GM18873 (cell line): ENCODE results near the gene ATN1.

Experiments used
- ATAC-seq: cut with Tn5 transposase; IDR thresholded peaks from one replicate; pipeline ENCODE4 v1.9.1; 2021; ENCODE audit warnings: mild to moderate bottlenecking, moderate library complexity, moderate number of reproducible peaks; ENCODE audit not compliant: unreplicated experiment, low FRiP score

Gene ATN1

DNA sequence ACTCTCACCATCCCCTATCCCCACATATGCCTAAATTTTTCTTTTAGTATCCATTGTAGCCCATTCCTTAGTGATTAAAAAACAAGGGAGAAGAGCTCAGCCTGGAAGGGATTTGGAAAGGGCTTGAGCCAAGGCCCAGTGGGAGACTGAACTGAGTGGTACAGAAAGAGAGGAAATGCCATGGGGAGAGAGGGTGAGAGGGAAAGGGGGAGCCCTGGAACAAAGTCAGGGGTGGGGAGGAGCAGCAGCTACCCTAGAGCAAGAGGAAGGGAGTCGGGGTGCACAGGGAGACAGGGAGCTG, 2.6 kb upstream of the ATN1 start:
- ATAC-seq: no peak

DNA sequence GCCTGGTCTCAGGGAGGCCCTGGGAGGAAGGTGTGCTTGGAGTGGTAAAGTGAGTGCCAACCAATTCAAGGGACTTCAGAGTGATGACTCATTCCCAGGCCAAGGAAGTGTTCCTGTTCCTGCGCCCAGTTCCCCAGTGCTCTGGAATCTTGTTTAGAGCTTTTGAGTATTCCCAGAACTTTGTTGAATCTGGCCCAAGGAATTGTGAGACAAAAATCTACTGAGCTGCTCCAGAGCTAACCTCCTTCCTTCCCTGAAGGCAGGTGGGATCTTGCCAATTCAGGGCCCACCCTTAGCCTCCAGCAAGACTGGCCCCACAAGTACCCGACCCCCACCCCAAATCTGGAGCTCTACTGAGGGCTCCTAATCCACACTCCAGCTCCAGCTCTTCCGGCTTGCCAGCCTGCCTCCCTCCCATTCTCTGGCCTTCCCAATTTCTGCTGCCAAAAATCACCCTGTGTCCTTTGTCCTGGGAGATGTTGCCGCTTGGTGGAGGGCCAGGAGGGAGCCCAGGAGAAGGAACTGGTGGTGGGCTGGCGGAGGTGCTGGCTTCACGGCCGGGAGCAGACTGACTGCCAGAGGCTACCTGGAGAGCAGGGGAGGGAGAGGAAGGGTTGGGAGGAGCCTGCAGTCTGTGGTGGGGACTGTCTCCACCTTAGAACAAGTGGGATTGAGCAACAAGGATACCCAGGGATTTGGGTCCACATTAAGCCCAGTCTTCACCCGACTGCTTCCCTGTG, 2.0 kb upstream of the ATN1 start:
- ATAC-seq: no peak

DNA sequence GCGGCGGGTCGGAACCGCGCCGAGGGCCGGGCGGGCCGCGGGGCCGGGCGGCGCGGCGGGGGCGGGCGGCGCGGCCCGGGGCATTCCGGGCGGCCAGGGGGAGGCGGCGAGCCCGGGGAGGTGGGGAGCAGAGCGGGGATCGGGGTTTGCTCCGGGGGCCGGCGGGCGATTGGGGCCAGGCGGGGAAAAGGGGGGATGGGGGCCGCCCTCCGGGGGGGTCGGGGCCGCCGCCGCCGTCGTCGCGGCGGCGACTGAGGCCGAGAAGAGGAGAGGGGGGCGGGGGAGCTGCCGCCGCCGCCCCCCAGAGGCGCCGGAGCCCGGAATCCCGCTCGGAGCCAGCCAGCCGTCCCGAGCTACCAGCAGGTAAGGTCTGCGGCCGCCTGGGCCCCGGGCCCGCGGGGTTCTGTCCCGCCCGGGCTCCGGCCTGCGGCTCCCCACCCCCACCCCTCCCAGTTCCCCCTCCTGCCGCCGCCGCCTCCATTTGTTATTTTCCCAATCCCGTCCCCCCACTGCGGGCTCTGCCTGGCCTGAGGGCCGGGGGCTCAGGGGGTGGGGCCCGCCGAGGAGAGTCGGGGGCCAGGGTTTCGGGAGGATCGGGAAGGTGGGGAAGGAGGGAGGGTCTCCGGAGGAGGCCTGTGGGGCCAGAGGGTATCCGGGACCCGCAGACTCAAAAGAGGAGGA, 403 bp downstream of the ATN1 start:
- ATAC-seq: no peak

DNA sequence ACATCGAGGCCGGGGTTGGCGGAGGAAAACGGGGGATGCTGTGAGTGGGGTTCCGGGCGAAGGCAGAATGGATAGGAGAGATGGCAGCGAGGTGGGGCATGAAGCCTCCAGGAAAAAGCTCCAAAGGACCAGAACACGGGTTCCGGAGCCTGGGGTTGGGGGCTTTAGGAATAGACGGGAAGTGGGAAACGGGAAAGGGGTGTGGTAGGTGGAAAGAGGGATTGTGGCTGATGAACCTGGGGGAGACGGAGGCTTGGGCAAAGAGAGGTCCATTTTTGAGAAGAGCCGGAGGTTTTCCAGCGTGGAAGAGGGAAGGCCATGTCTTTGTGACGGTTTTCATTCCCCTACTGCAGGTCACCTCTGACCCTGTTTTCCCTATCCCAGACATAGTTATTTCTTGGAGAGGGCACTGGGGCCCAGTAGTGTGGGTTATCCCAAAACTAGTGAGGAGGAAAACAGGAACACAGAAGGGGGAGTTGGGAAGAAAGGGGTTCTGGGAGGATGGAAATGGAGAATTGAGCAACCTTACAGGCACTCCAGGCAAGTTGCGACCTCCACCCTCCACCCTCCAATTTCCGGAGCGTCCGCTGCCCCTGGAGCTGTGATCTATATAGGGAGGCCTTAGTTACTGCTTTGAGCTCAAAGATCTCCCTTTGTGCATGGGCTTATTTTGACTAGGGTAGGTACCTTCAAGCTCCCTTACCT, 1.1 kb downstream of the ATN1 start:
- ATAC-seq: no peak

DNA sequence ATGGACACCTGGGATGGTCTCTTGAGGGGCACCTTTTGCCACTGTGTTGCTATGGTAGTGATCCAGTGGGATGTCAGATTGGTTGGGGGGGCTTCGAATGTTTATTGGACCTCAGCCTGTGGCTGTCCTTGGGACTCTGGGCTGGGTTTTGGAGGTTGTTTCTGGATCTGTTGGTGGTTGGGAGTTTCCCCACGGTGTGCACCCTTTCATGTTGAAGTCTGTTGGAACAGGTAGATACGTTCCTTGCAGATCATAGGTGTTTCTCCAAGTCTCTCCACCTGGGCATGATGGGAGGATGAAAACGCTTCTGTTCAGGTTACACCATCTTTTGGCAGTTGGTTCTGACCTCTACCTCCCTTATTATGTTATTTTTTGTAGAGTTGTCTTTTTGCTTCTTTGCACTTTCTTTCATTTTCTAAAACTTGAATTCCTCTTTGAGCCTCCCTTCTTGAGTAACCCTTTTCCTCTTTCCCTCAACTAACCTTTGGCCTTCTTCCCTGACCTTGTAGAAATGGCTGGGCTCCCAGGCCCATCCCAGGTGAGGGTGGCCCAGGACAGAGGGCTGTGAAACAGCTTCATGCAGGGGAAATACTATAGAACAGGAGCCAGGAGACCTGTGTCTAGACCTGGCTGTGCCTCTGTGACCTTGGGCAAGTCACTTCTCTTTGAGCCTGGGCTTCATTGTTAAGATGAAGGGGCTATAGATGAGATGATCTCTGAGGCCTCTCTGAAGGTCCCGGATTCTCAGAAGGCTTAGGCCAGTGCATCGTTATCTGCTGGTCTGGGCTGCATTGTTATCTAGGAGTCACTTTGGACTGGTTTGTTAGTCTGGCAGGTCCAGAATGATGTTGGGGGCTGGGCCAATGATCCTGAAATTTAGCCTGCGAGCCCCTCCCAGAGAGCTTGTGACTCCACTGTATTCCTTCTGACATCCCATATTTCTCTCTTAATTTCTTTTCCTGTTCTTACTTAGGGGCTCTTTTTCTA, 2.0 kb downstream of the ATN1 start:
- ATAC-seq: no peak

DNA sequence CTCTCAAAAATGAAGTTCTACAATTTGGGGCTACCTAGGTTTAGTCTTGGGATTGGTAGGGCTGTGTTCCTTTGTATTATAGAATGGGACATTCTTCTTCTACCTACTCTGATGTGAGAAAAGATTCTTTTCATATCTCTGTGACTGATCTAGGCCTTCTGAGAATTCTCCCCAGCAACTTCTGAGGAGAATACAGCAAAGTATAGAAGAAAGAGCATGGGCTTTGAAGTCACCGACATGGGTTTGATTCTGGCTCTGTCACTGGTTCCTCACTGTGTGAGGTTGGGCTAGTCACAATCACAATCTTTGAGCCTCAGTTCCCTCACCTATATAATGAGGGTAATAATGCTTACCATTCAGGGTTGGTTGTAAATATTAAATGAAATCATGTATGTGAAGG, 5.0 kb downstream of the ATN1 start:
- ATAC-seq: no peak

DNA sequence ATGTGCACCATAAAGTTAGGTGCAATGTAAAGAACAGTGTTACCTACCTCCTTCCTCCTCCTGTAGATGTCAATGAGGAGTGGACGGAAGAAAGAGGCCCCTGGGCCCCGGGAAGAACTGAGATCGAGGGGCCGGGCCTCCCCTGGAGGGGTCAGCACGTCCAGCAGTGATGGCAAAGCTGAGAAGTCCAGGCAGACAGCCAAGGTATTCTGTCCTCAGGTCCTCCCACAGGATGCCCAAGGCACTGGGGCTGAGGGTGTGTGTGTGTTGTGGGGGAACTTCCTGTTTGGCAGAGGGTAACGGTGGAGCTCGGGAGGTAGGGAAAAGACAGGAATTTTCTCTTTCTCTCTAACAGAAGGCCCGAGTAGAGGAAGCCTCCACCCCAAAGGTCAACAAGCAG, 6.4 kb downstream of the ATN1 start:
- no peak for ATAC-seq

DNA sequence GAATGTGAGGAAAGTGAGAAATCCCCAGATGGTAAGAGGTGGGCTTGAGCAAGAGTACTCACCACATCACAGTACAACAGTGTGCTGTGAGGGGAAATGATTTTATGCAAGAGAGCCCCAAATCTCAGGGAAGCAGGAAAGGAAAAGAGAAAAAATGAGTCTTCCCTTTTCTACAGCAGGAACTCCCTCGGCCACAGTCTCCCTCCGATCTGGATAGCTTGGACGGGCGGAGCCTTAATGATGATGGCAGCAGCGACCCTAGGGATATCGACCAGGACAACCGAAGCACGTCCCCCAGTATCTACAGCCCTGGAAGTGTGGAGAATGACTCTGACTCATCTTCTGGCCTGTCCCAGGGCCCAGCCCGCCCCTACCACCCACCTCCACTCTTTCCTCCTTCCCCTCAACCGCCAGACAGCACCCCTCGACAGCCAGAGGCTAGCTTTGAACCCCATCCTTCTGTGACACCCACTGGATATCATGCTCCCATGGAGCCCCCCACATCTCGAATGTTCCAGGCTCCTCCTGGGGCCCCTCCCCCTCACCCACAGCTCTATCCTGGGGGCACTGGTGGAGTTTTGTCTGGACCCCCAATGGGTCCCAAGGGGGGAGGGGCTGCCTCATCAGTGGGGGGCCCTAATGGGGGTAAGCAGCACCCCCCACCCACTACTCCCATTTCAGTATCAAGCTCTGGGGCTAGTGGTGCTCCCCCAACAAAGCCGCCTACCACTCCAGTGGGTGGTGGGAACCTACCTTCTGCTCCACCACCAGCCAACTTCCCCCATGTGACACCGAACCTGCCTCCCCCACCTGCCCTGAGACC, 7.8 kb downstream of the ATN1 start:
- ATAC-seq: no peak

DNA sequence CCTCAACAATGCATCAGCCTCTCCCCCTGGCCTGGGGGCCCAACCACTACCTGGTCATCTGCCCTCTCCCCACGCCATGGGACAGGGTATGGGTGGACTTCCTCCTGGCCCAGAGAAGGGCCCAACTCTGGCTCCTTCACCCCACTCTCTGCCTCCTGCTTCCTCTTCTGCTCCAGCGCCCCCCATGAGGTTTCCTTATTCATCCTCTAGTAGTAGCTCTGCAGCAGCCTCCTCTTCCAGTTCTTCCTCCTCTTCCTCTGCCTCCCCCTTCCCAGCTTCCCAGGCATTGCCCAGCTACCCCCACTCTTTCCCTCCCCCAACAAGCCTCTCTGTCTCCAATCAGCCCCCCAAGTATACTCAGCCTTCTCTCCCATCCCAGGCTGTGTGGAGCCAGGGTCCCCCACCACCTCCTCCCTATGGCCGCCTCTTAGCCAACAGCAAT, 8.5 kb downstream of the ATN1 start:
- no peak for ATAC-seq

DNA sequence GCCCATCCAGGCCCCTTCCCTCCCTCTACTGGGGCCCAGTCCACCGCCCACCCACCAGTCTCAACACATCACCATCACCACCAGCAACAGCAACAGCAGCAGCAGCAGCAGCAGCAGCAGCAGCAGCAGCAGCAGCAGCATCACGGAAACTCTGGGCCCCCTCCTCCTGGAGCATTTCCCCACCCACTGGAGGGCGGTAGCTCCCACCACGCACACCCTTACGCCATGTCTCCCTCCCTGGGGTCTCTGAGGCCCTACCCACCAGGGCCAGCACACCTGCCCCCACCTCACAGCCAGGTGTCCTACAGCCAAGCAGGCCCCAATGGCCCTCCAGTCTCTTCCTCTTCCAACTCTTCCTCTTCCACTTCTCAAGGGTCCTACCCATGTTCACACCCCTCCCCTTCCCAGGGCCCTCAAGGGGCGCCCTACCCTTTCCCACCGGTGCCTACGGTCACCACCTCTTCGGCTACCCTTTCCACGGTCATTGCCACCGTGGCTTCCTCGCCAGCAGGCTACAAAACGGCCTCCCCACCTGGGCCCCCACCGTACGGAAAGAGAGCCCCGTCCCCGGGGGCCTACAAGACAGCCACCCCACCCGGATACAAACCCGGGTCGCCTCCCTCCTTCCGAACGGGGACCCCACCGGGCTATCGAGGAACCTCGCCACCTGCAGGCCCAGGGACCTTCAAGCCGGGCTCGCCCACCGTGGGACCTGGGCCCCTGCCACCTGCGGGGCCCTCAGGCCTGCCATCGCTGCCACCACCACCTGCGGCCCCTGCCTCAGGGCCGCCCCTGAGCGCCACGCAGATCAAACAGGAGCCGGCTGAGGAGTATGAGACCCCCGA, 9.1 kb downstream of the ATN1 start:
- ATAC-seq: no peak

DNA sequence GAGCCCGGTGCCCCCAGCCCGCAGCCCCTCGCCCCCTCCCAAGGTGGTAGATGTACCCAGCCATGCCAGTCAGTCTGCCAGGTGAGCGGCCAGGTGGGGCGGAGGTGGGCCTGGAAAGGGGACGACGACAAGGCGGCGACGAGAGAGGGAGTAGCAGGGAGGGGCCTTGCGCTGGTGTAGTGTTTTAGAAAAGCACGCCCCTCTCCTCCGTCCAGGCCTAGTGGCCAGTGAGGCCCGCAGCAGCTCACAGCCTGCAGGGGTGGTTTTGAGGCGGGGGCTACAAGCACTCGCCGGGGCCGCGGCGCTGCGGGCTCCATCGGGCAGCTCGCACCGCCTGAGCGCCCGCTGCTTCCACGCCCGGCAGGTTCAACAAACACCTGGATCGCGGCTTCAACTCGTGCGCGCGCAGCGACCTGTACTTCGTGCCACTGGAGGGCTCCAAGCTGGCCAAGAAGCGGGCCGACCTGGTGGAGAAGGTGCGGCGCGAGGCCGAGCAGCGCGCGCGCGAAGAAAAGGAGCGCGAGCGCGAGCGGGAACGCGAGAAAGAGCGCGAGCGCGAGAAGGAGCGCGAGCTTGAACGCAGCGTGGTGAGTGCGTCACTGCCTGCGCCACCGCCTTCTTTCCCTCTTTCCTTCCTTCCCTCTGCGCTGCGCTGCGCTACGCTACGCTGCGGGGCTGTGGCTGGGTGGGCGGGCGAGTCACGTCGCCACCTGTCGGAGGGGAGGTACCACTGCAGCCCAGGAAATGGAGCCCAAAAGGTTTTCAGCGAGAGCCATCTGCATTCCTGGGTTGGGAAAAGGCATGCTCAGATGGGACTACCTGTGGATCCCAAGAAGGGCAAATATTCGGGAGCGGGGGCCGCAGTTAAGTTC, 10.0 kb downstream of the ATN1 start:
- peak; percentile 83 for ATAC-seq

DNA sequence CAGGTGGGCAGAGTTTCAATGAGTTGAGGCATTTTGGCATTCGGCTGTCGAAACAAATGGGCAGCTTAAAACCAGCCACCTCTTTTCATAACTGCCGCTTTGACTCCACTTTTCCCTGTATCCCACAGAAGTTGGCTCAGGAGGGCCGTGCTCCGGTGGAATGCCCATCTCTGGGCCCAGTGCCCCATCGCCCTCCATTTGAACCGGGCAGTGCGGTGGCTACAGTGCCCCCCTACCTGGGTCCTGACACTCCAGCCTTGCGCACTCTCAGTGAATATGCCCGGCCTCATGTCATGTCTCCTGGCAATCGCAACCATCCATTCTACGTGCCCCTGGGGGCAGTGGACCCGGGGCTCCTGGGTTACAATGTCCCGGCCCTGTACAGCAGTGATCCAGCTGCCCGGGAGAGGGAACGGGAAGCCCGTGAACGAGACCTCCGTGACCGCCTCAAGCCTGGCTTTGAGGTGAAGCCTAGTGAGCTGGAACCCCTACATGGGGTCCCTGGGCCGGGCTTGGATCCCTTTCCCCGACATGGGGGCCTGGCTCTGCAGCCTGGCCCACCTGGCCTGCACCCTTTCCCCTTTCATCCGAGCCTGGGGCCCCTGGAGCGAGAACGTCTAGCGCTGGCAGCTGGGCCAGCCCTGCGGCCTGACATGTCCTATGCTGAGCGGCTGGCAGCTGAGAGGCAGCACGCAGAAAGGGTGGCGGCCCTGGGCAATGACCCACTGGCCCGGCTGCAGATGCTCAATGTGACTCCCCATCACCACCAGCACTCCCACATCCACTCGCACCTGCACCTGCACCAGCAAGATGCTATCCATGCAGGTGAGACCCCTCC, 10.8 kb downstream of the ATN1 start:
- ATAC-seq: no peak

DNA sequence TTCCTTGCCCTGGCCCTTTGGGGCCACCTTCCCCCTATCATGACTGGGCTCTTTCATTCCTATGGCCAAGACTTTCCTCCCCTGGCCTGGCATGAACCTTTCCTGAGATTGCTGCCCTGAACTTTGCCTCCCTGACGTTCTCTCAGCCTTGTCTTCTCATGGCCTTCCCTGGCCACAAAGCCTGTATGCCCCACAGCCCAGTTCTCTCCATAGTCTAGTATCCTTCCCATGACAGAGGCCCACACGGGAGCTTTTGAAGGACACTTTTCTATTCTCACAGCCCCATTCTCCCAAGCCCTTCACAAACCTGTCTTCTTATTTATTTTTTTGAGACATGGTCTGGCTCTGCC, 11.4 kb downstream of the ATN1 start:
- ATAC-seq: no peak

DNA sequence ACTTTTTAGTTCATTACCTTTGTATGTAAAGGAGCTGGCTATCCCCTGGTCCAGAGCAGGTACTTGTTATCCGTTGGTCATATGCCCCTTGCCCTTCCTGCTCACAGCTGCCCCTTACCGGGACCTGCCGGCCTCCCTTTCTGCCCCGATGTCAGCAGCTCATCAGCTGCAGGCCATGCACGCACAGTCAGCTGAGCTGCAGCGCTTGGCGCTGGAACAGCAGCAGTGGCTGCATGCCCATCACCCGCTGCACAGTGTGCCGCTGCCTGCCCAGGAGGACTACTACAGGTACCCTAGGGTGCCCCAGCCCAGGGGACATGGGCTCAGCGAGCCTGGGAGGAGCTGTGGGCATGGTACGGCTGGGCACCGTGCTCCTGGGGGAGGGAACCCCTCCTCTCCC, 13.5 kb downstream of the ATN1 start:
- no peak for ATAC-seq

DNA sequence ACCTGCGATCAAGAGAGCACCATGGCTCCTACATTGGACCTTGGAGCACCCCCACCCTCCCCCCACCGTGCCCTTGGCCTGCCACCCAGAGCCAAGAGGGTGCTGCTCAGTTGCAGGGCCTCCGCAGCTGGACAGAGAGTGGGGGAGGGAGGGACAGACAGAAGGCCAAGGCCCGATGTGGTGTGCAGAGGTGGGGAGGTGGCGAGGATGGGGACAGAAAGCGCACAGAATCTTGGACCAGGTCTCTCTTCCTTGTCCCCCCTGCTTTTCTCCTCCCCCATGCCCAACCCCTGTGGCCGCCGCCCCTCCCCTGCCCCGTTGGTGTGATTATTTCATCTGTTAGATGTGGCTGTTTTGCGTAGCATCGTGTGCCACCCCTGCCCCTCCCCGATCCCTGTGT, 14.0 kb downstream of the ATN1 start:
- no peak for ATAC-seq

DNA sequence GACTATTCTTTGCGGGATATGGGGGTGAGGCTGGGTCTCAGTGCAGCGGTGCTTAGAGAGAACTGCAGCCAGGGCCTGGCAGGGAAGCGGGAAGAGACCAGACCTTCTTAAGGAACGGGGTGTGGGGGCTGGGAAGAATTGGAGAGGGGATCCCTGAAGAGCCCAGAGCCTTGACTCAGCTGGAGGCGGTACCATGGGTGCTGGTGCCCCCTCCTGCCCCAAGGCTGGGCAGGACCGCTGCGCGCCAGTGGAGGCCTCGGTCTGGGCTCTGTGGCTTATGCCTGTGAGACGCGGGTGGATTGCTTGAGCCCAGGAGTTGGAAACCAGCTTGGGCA, 14.5 kb downstream of the ATN1 start:
- no peak for ATAC-seq

DNA sequence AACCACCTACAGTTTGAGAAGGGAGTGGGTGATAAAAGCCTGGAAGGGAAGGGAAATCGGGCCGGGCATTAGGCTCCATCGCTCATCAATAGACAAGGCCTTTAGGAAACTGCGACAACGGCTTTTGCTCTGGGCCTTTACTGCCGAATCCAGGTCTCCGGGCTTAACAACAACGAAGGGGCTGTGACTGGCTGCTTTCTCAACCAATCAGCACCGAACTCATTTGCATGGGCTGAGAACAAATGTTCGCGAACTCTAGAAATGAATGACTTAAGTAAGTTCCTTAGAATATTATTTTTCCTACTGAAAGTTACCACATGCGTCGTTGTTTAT, 15.6 kb downstream of the ATN1 start:
- peak; percentile 7 for ATAC-seq
